Ureter (tissue), 1 donor: ENCODE data around the gene CLEC1A. TPM values are rescaled to one million over a fixed set of nuclear protein-coding genes. Genes with fewer than 3 reads are reported as not detected.

Source experiments
- DNase-seq: peaks from one replicate; pipeline ENCODE4 v3.0.0-alpha.2; 2020; ENCODE audit warnings: low spot score
- total RNA-seq: library from RNA; stranded (reverse); gene quantifications from one replicate; pipeline ENCODE4 v1.2.4, GENCODE V29; 2023
- donor health status: DM: yes; HTN: yes; CAD: no.

The CLEC1A gene, protein sequence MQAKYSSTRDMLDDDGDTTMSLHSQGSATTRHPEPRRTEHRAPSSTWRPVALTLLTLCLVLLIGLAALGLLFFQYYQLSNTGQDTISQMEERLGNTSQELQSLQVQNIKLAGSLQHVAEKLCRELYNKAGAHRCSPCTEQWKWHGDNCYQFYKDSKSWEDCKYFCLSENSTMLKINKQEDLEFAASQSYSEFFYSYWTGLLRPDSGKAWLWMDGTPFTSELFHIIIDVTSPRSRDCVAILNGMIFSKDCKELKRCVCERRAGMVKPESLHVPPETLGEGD
- 5.4 TPM for total RNA-seq

DNA sequence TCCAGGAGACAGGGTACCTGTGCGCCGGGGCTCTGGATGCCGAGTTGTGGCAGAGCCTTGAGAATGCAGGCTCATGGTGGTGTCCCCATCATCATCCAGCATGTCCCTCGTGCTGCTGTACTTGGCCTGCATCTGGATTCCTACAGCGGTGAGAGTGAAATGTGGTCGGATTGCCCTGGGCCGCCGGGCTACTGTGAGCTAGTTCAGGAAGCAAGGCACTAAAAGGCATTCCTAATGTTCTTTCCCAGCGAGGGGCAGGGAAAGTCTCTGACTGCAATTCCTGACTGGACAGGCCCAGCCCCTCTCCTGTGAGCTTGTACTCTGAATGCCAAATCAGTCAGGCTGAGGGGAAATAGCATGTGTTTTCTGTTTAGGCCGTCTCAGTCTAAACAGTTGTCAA is at the start of gene CLEC1A:
Gene CLEC1A, minus strand, starts transcription at position 195 of the 400 bp plus-strand sequence. Its CDS starts 63 bp downstream, at position 132.
- DNase-seq, result no peak

DNA sequence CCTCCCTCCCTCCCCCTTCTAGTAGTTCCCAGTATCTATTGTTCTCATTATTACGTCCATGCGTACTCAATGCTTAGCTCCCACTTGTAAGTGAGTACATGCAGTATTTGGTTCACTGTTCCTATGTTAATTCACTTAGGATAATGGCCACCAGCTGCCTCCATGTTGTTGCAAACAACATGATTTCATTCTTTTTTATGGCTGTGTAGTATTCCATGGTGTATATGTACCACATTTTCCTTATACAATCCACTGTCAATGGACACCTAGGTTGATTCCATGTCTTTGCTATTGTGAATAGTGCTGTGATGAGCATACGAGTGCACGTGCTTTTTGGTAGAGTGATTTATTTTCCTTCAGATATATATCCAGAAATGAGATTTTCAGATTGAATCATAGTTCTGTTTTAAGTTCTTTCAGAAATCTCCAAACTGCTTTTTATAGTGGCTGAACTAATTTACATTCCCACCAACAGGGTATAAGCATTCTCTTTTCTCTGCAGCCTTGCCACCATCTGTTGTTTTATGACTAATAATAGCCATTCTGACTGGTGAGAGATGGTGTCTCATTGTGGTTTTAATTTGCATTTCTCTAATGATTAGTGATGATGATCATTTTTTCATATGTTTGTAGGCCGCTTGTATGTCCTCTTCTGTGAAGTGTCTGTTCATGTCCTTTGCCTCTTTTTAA is 49.1 kb upstream of the CLEC1A start:
- DNase-seq, result no peak

DNA sequence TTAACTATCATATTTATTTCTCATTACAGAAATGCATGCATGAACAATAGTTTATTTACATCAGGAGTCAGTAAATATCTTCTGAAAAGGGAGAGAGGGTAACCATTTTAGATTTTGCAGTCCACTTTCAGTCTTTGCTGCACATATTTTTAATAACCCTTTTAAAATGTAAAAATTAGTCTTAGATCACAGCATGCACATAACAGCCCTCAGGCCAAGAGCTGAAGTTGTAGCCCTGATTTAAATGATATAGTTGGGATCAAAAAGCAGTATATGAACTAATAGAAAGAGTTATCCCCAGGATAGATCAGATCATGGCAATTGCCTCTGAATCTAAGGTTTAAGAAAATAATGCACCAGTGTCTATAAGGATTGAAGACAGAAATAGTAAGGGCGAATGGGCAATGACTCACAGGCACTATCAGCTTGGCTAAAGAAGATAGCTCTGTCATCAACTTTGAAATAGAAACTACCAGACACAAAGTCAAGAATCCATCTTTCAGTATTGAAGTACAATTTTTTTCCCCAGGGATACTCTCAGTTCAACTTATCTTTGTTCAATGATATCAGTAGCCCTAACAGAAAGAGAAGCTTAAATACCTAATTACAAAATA is 44.3 kb upstream of the CLEC1A start:
- no peak for DNase-seq

DNA sequence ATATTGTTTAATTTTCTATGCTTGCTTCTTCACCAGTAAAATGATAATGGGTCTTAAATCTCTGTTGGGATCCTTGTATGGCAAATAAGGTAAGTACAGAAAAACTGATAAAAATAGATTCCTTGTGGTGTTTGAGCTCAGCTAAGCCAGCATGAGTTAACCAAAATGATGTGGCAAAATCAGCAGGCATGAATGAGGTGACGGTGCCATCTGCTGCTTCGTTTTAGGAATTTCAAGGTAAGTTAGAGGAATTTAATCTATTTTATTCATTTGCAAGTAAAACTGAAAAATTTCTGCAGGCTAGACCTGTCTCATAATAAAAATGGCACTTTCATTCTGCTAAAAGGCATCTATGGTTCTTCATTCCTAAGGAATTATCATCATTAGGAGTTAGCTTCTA is 41.2 kb upstream of the CLEC1A start:
- DNase-seq, result no peak

DNA sequence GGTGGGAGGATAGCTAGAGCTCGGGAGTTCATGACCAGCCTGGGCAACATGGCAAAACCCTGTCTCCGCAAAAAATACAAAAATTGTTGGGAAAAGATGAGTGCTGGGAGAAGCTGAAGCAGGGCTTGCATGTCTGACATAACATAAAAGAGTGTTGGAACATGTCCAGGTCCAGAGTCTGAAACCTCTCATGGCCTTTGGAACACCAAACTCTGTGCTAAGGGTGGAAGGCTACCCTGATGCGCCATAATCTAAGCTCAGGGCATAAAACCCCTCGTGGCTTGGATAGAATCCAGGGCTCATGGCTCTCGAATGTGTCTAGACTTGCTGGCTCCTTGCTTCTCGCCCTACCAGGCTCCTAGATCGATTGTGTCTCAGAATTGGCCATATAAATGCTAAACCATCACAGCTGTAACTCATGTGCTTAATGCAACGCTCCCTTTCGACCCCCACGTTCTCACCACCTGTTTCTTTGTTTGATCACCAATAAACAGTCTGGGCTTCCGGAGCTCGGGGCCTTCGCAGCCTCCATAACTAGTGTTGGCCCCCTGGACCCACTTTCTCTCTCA is 37.9 kb upstream of the CLEC1A start:
- DNase-seq, result no peak

DNA sequence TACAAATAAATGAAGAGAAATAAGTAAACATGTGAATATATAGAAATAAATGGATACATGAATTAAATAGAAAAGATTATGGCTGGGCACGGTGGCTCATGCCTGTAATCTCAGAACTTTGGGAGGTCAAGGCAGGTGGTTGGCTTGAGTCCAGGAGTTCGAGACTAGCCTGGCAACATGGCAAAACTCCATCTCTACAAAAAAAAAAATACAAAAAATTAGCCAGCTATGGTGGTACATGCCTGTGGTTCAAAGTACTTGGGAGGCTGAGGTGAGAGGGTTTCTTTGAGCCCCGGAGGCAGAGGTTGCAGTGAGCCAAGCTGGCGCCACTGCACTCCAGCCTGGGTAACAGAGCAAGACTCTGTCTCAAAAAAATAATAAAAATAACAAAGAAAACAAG is 36.3 kb upstream of the CLEC1A start:
- DNase-seq, result no peak

DNA sequence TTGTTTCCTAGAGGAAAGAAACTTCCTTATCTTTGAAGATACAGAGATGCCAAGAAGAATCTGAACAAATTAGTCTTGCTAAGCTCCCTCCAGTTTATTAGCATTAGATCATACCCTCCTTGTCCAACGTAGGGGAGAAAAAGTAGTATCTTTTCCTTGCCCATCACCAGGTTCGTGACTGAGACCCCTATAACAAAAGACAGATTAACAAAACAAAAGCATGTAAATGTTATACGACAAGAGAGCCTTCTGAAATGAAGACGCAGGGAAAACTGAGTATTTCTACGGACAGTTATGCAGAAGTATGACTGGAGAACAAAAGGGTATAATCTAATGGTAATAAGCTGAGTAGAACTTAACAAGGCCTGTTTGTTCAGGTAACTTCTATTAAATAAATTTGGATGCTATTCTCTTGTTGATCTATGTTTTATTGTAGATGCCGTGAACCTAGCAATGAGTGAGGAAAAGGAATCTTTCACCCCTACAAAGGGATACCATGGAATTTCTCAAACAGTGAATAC is 34.1 kb upstream of the CLEC1A start:
- no peak for DNase-seq

DNA sequence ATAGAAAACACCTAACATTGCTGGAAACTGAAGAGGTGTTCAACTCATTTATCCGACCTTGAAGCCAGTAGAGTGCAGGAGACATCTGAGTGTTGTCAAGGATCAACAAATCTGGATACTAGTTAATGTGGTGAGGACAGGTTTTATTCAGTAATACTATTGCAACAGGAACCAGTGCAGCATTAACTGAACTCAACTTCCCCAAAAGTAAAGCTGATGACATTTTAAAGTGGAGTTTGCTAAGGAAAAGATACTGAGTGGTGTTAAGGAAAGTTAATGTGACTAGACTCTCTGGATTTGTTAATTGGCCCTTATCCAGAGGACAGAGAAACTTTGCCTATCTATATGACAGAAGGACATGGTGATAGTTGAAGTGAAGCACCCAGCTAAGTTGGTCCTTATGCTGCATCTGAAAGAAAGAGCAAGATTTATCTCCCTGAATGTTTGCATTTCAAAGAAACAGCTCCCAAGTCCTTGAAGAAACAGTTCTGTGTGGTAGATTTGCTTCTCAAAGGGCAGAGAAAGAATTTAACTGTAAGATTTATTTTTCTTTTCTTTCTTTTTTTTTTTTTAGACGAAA is 32.4 kb upstream of the CLEC1A start:
- DNase-seq, result no peak

DNA sequence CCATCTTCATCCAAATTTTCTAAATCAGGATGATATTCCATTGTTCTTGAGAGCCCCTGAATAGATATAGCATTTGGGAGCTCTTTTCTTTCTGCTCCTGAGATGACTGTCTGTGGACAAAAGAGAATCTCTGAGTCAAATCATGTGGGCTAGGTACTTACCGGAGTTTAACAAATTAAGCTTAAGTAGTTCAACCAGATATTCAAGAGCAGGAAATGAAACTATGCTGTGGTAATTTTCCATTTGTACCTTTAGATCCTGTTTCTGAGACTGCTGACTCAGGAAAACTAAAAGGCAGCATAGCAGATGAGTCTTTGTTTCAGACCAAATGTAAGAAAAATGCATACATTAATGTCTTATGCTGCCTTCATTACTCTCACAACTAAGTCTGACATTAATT is 31.3 kb upstream of the CLEC1A start, which contains the start of gene CLEC7A:
Gene CLEC7A, minus strand, starts transcription at position 158 of the 400 bp plus-strand sequence. Its CDS starts 117 bp downstream, at position 41.
- DNase-seq, result no peak

DNA sequence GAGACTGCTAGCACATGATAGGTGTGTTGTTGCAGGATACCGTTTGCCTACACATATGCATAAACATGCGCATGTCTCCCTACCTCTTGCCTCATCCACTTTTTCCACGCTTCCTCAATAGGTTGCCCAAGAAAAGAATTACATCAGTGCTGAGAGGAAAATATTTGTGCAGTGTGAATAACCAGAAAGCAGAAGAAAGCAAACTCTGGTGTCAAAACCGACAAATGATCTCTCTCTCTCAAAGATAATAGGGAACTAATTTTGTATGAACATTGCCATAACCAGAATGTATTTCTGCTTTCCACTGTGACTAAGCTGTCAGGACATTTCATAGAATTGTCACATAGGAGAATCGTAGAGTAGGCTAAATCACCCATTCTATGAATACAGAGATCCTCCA is 29.9 kb upstream of the CLEC1A start:
- DNase-seq, result no peak

DNA sequence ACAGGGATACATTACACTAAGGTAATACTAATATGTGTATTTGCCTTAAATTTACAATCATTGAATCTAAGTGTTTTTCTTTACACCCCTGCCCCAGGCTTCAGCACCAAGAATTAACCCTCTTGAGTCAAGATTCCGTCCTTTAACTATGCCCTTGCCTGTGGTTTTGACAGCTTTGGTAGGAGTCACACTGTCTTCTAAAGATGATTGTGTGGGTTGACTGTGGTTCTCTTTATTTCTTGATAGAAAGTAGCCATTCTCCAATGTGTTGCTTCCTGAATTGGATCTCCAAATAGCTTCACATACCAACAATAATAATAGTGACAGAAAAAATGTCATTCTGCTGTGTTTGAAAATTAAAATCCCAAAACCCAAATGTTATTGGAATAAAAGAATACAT is 27.6 kb upstream of the CLEC1A start:
- DNase-seq, result no peak

DNA sequence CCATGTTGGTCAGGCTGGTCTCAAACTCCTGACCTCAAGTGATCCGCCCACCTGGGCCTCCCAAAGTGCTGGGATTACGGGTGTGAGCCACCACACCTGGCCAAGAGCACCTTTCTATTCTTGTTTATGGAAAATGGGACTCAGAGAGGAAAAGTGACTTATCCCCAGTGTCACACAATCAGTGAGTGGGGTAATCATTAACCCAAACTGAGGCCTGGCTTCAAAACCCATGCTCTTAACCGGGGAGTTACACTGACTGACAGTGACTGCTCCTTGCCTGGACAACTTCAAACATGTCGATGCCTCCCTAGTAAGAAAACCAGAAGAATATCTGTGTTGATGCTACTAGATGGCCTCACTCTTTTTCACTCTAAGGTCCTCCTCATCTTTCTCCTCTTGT is 23.9 kb upstream of the CLEC1A start:
- DNase-seq, result no peak

DNA sequence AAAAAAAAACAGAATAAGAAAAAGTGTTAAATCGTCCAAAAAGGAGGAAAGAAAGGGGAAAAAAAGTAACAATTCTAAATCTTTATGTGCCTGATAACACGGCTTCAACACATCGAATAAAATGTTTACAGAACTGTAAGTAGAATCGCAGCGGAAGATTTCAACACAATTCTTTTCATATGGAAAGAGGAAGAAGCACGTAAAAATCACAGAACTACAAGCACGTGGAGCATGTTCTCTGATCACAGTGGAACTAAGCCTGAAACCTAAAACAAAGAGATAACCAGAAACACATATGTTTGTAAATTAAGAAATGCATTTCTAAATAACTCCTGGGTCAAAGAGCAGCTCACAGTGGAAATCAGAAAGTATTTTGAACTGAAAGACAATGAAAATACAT is 22.5 kb upstream of the CLEC1A start:
- no peak for DNase-seq

DNA sequence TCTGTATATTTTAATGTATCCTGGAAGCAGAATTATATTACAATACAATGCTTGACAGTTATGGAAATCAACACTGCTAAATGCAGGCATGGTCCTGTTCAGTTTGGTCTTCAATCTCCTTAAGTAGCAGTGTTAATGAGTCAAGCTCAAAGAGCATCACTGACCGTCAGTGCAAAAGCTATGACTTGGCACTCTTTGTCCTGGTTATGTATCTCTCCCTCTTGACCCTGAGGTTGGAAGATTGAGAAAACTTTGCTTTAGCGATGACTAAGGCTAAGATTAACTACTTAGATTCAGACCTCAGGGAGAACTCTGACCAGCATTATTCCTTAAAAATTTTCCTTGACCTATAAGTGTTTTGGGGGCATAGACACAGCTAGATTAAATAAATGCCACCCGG is 20.3 kb upstream of the CLEC1A start:
- no peak for DNase-seq

DNA sequence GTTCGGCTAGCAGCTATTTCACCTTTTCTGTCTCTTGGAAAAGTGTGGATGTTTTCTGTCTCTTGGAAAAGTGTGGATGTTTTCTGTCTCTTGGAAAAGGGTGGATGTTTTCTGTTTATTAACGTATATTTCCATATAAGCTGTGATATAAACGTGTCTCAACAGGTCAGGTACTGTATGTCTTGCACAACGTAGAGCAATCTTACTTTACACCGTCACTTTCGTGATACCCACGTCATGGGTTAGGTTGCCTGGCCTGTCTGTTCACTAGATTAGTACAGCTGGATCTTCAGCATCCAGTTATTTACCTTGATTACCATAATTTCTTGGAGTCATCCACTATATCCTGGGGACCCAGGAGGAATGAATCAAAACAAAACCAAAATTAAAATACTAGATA is 17.1 kb upstream of the CLEC1A start:
- DNase-seq, result no peak

DNA sequence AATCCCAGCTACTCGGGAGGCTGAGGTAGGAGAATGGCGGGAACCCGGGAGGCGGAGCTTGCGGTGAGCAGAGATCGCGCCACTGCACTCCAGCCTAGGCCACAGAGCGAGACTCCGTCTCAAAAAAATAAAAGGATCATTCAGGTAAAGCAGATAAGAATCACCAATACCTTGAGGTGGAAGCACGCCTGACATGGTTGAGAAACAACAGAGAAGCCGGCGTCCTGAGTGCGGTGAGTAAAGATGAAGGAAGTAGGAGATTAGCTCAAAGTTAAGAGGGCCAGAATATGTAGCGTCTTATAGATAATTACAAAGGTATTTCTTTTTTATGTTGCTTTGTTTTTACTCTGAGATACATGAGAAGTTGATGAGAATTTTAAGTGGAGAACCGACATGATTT is 16.5 kb upstream of the CLEC1A start:
- DNase-seq, result no peak

DNA sequence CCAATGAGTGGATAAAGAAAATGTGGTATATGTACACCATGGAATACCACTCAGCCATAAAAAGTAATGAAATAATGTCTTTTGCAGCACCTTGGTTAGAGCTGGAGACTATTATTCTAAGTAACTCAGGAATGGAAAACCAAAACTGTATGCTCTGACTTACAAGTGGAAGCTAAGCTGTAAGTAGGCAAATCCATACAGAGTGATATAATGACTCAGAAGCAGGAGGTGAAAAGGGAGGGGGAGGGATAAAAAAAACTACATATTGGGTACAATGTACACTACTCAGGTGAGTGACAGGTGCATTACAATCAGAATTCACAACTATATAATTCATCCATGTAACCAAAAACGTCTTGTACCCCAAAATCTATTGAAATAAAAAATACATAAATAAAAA is 15.1 kb upstream of the CLEC1A start:
- no peak for DNase-seq

DNA sequence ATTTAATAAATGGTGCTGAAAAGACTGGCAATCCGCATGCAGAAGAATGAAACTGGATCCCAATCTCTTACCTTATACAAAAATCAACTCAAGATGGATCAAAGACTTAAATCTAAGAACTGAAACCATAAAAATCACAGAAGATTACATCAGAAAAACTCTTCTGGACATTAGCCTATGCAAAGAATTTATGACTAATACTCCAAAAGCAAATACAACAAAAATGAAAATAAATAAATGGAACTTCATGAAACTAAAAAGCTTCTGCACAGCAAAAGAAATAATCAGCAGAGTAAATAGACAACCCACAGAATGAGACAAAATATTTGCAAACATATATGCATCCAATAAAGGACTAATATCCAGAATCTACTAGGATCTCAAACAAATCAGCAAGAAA is 14.3 kb upstream of the CLEC1A start:
- no peak for DNase-seq

DNA sequence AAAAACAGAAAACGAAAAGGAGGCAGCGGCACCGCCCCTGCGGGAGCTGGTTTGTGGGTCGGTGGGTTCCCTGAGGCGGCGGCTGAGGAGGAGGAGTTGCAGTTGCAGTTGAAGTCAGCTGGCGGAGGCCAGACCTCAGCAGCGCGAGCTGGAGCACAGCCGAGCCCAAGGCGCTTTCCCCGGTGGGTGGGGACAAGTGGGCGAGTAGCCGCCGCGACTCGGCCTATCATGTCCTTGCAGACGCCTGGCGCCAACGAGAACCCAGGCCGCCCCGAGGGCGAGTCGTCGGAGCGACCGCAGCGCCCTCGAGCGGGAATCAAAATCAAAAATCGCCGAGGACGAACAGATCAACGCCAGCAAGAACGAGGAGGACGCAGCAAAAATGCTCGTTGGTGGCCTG is 12.7 kb upstream of the CLEC1A start:
- DNase-seq, result no peak

DNA sequence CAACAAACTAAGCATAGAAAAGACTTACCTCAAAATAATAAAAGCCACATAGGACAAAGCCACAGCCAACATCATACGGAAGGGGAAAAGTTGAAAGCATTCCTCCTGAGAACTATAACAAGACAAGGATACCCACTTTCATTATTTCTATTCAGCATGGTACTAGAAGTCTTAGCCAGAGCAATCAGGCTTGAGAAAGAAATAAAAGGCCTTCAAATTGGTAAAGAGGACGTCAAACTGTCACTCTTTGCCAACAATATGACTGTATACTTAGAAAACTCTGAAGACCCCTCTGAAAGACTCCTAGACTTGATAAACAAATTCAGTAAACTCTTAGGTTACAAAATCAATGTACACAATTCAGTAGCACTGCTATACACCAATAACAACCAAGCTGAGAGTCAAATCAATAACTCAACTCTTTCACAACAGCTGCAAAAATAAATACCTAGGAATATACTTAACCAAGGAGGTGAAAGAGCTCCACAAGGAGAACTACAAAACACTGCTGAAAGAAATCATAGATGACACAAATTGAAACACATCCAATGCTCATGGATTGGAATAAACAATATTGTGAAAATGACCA is 11.6 kb upstream of the CLEC1A start:
- DNase-seq, result no peak

DNA sequence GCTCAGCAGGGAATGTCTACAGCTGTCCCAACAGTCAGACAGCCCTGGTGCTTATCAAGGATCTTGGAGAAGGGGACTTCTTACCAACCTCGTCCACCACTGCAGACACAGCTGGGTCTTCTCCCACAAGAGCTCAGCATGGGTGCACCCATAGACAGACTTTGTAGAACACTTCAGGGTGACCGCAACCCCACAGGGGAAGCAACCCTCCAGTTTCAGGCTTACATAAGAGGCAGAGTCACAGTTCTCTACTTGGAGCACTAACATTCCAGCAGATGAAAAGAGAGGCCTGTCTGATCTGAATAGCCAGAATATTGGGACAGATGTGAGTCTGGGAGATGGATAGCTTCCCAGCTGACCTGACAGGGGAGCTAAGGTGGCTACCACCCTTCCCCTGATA is 3.5 kb upstream of the CLEC1A start:
- no peak for DNase-seq
